Coronary artery (tissue), 2 donors: Measurements from ENCODE around the gene TMEM25.

Experiments
- DNase-seq: peaks from one replicate; pipeline ENCODE4 v3.0.0-alpha.2; 2017; ENCODE audit warnings: low spot score
- H3K27ac ChIP-seq, 2 donors: fragments of 200-600 bp; sonication (generic); one replicate each; pipeline ENCODE4 v1.5.1; 2016 to 2019
- H3K4me3 ChIP-seq: fragments of 200-600 bp; sonication (generic); 2 replicates; pipeline ENCODE4 v1.5.1; 2016; ENCODE audit warnings: mild to moderate bottlenecking, moderate library complexity
- TF ChIP-seq, protein P1 (sequence below): fragments of 200-600 bp; sonication (generic); IDR thresholded peaks from one replicate; pipeline ENCODE4 v1.5.1; 2019; ENCODE audit warnings: antibody characterized with exemption

The TMEM25 gene

DNA sequence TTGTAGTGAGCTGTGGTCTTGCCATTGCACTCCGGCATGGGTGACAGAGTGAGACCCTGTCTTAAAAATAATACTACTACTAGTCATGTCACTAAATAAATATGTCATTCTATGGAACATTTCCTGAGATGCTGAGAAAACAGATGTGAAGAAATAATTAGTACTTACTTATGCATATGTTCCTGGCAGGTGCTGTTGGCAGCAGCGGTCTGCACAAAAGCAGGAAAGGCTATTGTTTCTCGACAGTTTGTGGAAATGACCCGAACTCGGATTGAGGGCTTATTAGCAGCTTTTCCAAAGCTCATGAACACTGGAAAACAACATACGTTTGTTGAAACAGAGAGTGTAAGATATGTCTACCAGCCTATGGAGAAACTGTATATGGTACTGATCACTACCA is 50.1 kb downstream of the TMEM25 start:
- TF ChIP-seq, protein P1, sequence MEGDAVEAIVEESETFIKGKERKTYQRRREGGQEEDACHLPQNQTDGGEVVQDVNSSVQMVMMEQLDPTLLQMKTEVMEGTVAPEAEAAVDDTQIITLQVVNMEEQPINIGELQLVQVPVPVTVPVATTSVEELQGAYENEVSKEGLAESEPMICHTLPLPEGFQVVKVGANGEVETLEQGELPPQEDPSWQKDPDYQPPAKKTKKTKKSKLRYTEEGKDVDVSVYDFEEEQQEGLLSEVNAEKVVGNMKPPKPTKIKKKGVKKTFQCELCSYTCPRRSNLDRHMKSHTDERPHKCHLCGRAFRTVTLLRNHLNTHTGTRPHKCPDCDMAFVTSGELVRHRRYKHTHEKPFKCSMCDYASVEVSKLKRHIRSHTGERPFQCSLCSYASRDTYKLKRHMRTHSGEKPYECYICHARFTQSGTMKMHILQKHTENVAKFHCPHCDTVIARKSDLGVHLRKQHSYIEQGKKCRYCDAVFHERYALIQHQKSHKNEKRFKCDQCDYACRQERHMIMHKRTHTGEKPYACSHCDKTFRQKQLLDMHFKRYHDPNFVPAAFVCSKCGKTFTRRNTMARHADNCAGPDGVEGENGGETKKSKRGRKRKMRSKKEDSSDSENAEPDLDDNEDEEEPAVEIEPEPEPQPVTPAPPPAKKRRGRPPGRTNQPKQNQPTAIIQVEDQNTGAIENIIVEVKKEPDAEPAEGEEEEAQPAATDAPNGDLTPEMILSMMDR: no peak
- no peak for DNase-seq
- no peak overlapping the region for H3K4me3 ChIP-seq
- H3K27ac ChIP-seq: no peak overlapping the region
